RWPE2 (cell line): ENCODE results near the gene OTOG.

Experiments
- ATAC-seq: fragments of 200-7000 bp; cut with Tn5 transposase; 3 replicates; pipeline ENCODE4 v1.9.1; 2021; ENCODE audit warnings: low read depth
- DNase-seq: peaks from one replicate; pipeline ENCODE4 v3.0.0-alpha.2; 2020; ENCODE audit warnings: low spot score
- H3K27ac ChIP-seq: fragments of 450-650 bp; 2 replicates; pipeline ENCODE4 v1.5.1; 2017; ENCODE audit warnings: mild to moderate bottlenecking; ENCODE audit not compliant: poor library complexity, severe bottlenecking
- H3K27me3 ChIP-seq: fragments of 250-450 bp; sonication (Bioruptor Pico); 2 replicates; pipeline ENCODE4 v1.5.1; 2021; ENCODE audit warnings: mild to moderate bottlenecking, moderate library complexity; ENCODE audit not compliant: insufficient read depth, poor library complexity, severe bottlenecking
- H3K36me3 ChIP-seq: fragments of 250-450 bp; sonication (Bioruptor Pico); 2 replicates; pipeline ENCODE4 v1.5.1; 2020; ENCODE audit warnings: low read depth, mild to moderate bottlenecking, moderate library complexity
- H3K4me1 ChIP-seq: fragments of 250-450 bp; sonication (Bioruptor Pico); 2 replicates; pipeline ENCODE4 v1.5.1; 2021; ENCODE audit warnings: mild to moderate bottlenecking, moderate library complexity; ENCODE audit not compliant: insufficient read depth, poor library complexity, severe bottlenecking
- H3K4me3 ChIP-seq: fragments of 250-450 bp; sonication (Bioruptor Pico); 2 replicates; pipeline ENCODE4 v1.5.1; 2021; ENCODE audit warnings: mild to moderate bottlenecking, moderate library complexity; ENCODE audit not compliant: severe bottlenecking
- H3K9me3 ChIP-seq: fragments of 250-450 bp; sonication (Bioruptor Pico); 2 replicates; pipeline ENCODE4 v1.5.1; 2021; ENCODE audit warnings: mild to moderate bottlenecking, moderate library complexity; ENCODE audit not compliant: severe bottlenecking
- CTCF ChIP-seq: fragments of 450-650 bp; IDR thresholded peaks from one replicate; pipeline ENCODE4 v1.5.1; 2017; ENCODE audit warnings: mild to moderate bottlenecking, moderate library complexity; ENCODE audit not compliant: poor library complexity, severe bottlenecking

OTOG gene

GRCh38 chr11:17640493-17641164 is 93.6 kb downstream of the OTOG start:
- no peak for TF ChIP-seq CTCF
- DNase-seq (no peak), ATAC-seq (no peak)
- Histone ChIP-seq H3K9me3 (no peaks in the 10 kb centered on the region), H3K4me1 (no peaks in the 10 kb centered on the region), H3K27ac (no peak overlapping the region), H3K27me3 (no peaks in the 10 kb centered on the region), H3K36me3 (no peaks in the 10 kb centered on the region), H3K4me3 (no peak overlapping the region)

GRCh38 chr11:17641792-17642350 is 94.8 kb downstream of the OTOG start:
- ATAC-seq (no peak), DNase-seq (no peak)
- TF ChIP-seq CTCF = no peak
- H3K27ac ChIP-seq = no peak overlapping the region
- H3K4me1 ChIP-seq = no peaks in the 10 kb centered on the region
- no peaks in the 10 kb centered on the region for H3K9me3 ChIP-seq
- no peaks in the 10 kb centered on the region for H3K27me3 ChIP-seq
- no peak overlapping the region for H3K4me3 ChIP-seq
- H3K36me3 ChIP-seq = no peaks in the 10 kb centered on the region

GRCh38 chr11:17642370-17642769 is 95.3 kb downstream of the OTOG start:
- H3K27ac ChIP-seq = no peak overlapping the region
- no peak overlapping the region for H3K4me3 ChIP-seq
- H3K36me3 ChIP-seq = no peaks in the 10 kb centered on the region
- no peaks in the 10 kb centered on the region for H3K9me3 ChIP-seq
- ATAC-seq = no peak
- H3K4me1 ChIP-seq = no peaks in the 10 kb centered on the region
- DNase-seq = no peak
- no peak for TF ChIP-seq CTCF
- no peaks in the 10 kb centered on the region for H3K27me3 ChIP-seq

GRCh38 chr11:17642980-17643379 is 95.9 kb downstream of the OTOG start:
- no peaks in the 10 kb centered on the region for H3K36me3 ChIP-seq
- no peak overlapping the region for H3K27ac ChIP-seq
- no peak for TF ChIP-seq CTCF
- ATAC-seq (no peak), DNase-seq (no peak)
- H3K4me3 ChIP-seq = no peak overlapping the region
- no peaks in the 10 kb centered on the region for H3K27me3 ChIP-seq
- H3K9me3 ChIP-seq = no peaks in the 10 kb centered on the region
- no peaks in the 10 kb centered on the region for H3K4me1 ChIP-seq
